HK-2 (cell line): Measurements from ENCODE around the gene KRT86.

Source experiments
- DNase-seq: peaks from one replicate; pipeline ENCODE4 v3.0.0-alpha.2; 2018; ENCODE audit not compliant: unreplicated experiment

KRT86 gene

DNA sequence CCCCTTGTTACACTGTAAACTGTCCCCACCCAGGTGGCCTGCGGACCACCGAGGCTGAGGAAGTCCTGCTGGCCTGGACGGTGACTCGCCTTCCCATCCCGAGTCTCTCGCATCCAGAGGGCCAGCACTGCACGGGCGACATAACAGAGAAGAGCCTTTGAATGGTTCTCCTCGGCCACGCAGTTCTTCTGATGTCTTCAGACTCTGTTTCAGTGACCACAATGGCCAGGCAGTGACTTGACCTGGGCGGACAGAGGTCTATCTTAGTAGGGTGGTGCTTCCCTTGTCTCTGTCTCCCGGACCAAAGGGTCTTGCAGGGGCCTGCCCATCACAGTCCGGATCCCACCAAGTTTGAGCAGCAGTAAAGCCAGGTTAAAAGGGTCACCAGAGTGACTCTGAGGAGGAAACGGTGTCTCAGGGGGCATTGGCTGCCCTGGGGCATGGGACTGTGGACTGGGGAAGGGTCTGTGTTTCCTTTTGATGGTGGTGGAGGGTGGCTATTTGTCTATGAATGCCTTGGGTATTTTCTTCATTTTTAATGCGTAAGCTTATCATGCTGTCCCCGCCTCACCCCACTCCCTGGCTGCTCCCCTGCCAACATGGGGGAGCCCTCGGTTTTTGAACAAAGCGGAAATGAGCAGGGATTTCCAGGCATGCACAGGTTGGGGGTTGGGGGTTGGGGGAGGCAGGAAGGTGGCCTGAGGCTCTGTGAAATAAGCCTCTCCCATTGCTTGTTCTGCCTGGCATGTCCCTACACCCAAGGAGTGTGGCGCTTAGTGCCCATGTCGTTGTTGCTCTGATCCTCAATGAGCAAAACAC, 82.5 kb downstream of the KRT86 start:
- DNase-seq, result no peak
